ENCODE measurements around the gene HBEGF.

- TF ChIP-seq CTCF (IDR thresholded peaks at IDR 0.05) (no peak), EZH2 (IDR thresholded peaks at IDR 0.05) (no peak)
These were observed 27.6 kb downstream of the HBEGF start for GRCh38 chr5:140318792-140319191.
